IMR-90 (cell line): Measurements from ENCODE around the gene TM9SF4. TPM values are rescaled to one million over a fixed set of nuclear protein-coding genes. Genes with fewer than 3 reads are reported as not detected.

Source experiments
- ATAC-seq: fragments of 200-7000 bp; cut with Tn5 transposase; 2 replicates; pipeline ENCODE4 v1.9.1; 2020; ENCODE audit warnings: low read depth, mild to moderate bottlenecking, moderate library complexity
- BruUV-seq: library from RNA; stranded (reverse); fragments of 400-500 nt; replicated peaks from 2 replicates; lab custom pipeline; 2021; lab: Mats Ljungman, UMichigan
- CTCF ChIA-PET: fragments of 300-600 bp; formaldehyde crosslinking; extraction: SDS; loops from one replicate; lab custom pipeline; 2021; ENCODE audit warnings: antibody characterized with exemption; lab: Yijun Ruan, JAX
- POLR2A ChIA-PET: fragments of 300-600 bp; sonication (Branson Sonifier 250); formaldehyde crosslinking; loops from one replicate; lab custom pipeline; 2022; ENCODE audit warnings: antibody characterized with exemption; ENCODE audit not compliant: unreplicated experiment; lab: Charles Lee
- DNase-seq: peaks from one replicate; pipeline ENCODE4 v3.0.0; 2013
- H2AFZ ChIP-seq: replicated peaks from 2 replicates; pipeline ENCODE3; 2013; ENCODE audit warnings: low read length, mild to moderate bottlenecking; ENCODE audit not compliant: poor library complexity
- H2AK5ac ChIP-seq: 2 replicates; pipeline ENCODE4 v1.6.1; 2013; ENCODE audit warnings: low read depth, low read length, inconsistent platforms
- H2AK9ac ChIP-seq: replicated peaks from 2 replicates; pipeline ENCODE3; 2013; ENCODE audit warnings: mild to moderate bottlenecking, low read depth, low read length, moderate library complexity; ENCODE audit not compliant: poor library complexity
- H2BK120ac ChIP-seq: 2 replicates; pipeline ENCODE4 v1.6.1; 2013; ENCODE audit warnings: low read depth, low read length, inconsistent platforms
- H2BK15ac ChIP-seq: 3 replicates; pipeline ENCODE4 v1.6.1; 2013; ENCODE audit warnings: low read depth, low read length, inconsistent platforms
- H2BK20ac ChIP-seq: 2 replicates; pipeline ENCODE4 v1.6.1; 2013; ENCODE audit warnings: low read depth, mild to moderate bottlenecking, inconsistent platforms, low read length, moderate library complexity
- H2BK5ac ChIP-seq: 2 replicates; pipeline ENCODE4 v1.6.1; 2013; ENCODE audit warnings: mild to moderate bottlenecking, low read depth, low read length, inconsistent platforms; ENCODE audit not compliant: poor library complexity, severe bottlenecking
- H3K14ac ChIP-seq: replicated peaks from 2 replicates; pipeline ENCODE4 v1.6.1; 2013; ENCODE audit warnings: low read depth, low read length, inconsistent platforms
- H3K18ac ChIP-seq: 2 replicates; pipeline ENCODE4 v1.6.1; 2013; ENCODE audit warnings: low read depth, low read length, control low read depth
- H3K23ac ChIP-seq: 2 replicates; pipeline ENCODE4 v1.6.1; 2013; ENCODE audit warnings: low read depth, low read length, inconsistent platforms
- H3K27ac ChIP-seq: 2 replicates; pipeline ENCODE4 v1.5.1; 2013; ENCODE audit warnings: mild to moderate bottlenecking, control low read depth, low read length; ENCODE audit not compliant: insufficient read depth
- H3K27me3 ChIP-seq: 2 replicates; pipeline ENCODE4 v1.6.1; 2013; ENCODE audit warnings: low read length; ENCODE audit not compliant: control insufficient read depth, insufficient read depth
- H3K36me3 ChIP-seq: 2 replicates; pipeline ENCODE4 v1.6.1; 2013; ENCODE audit warnings: low read length, mixed read lengths; ENCODE audit not compliant: control insufficient read depth, insufficient read depth
- H3K4ac ChIP-seq: 2 replicates; pipeline ENCODE4 v1.6.1; 2013; ENCODE audit warnings: low read depth, low read length, inconsistent platforms
- H3K4me1 ChIP-seq: 2 replicates; pipeline ENCODE4 v1.6.1; 2013; ENCODE audit warnings: low read length, mixed read lengths; ENCODE audit not compliant: control insufficient read depth, insufficient read depth
- H3K4me2 ChIP-seq: 2 replicates; pipeline ENCODE4 v1.6.1; 2013; ENCODE audit warnings: low read depth, mild to moderate bottlenecking, control low read depth, low read length, moderate library complexity
- H3K4me3 ChIP-seq: 2 replicates; pipeline ENCODE4 v1.5.1; 2013; ENCODE audit warnings: low read depth, mild to moderate bottlenecking, control low read depth, low read length, moderate library complexity; ENCODE audit not compliant: insufficient read depth
- H3K56ac ChIP-seq: 2 replicates; pipeline ENCODE4 v1.6.1; 2013; ENCODE audit warnings: low read length, inconsistent platforms; ENCODE audit not compliant: insufficient read depth; ENCODE audit errors: extremely low read depth
- H3K79me1 ChIP-seq, 2 experiments: 2 replicates each; pipeline ENCODE4 v1.6.1; 2013; ENCODE audit warnings: low read length in 2 of 2, inconsistent platforms in 1 of 2, low read depth in 1 of 2
- H3K9ac ChIP-seq: 2 replicates; pipeline ENCODE4 v1.6.1; 2013; ENCODE audit warnings: low read depth, low read length, control low read depth
- H3K9me1 ChIP-seq: 2 replicates; pipeline ENCODE4 v1.6.1; 2013; ENCODE audit warnings: low read length, inconsistent platforms; ENCODE audit not compliant: insufficient read depth
- H3K9me3 ChIP-seq: 2 replicates; pipeline ENCODE4 v1.6.1; 2013; ENCODE audit warnings: low read length; ENCODE audit not compliant: control insufficient read depth, insufficient read depth
- H4K20me1 ChIP-seq: 2 replicates; pipeline ENCODE4 v1.6.1; 2013; ENCODE audit warnings: low read length, inconsistent platforms; ENCODE audit not compliant: insufficient read depth
- H4K5ac ChIP-seq: 2 replicates; pipeline ENCODE4 v1.6.1; 2013; ENCODE audit warnings: mild to moderate bottlenecking, low read depth, low read length, control low read depth
- H4K8ac ChIP-seq, 2 experiments: 2 replicates each; pipeline ENCODE4 v1.6.1; 2013; ENCODE audit warnings: low read depth in 2 of 2, low read length in 2 of 2, control low read depth in 1 of 2, inconsistent platforms in 1 of 2
- H4K91ac ChIP-seq: 2 replicates; pipeline ENCODE4 v1.6.1; 2013; ENCODE audit warnings: low read depth, low read length, inconsistent platforms; ENCODE audit not compliant: insufficient read depth
- CEBPB ChIP-seq: IDR thresholded peaks from 2 replicates; pipeline ENCODE4 v1.6.1; 2012; ENCODE audit warnings: low read depth, low read length, improper control_type of control experiment
- CHD1 ChIP-seq: IDR thresholded peaks from 2 replicates; pipeline ENCODE4 v1.6.1; 2012; ENCODE audit warnings: low read depth, low read length, improper control_type of control experiment
- MAFK ChIP-seq: IDR thresholded peaks from 2 replicates; pipeline ENCODE4 v1.6.1; 2012; ENCODE audit warnings: low read depth, low read length, improper control_type of control experiment
- MAZ ChIP-seq: IDR thresholded peaks from 2 replicates; pipeline ENCODE4 v1.6.1; 2012; ENCODE audit warnings: low read depth, mild to moderate bottlenecking, low read length, improper control_type of control experiment, moderate library complexity, borderline replicate concordance
- MXI1 ChIP-seq: IDR thresholded peaks from 2 replicates; pipeline ENCODE4 v1.6.1; 2012; ENCODE audit warnings: low read depth, mild to moderate bottlenecking, low read length, moderate library complexity, borderline replicate concordance
- RAD21 ChIP-seq: IDR thresholded peaks from 2 replicates; pipeline ENCODE4 v1.6.1; 2012; ENCODE audit warnings: low read length, improper control_type of control experiment
- RCOR1 ChIP-seq: IDR thresholded peaks from 2 replicates; pipeline ENCODE4 v1.6.1; 2012; ENCODE audit warnings: mild to moderate bottlenecking, low read length, improper control_type of control experiment; ENCODE audit not compliant: insufficient replicate concordance
- USF2 ChIP-seq: fragments of 150-350 bp; IDR thresholded peaks from 2 replicates; pipeline ENCODE4 v1.6.1; 2017; ENCODE audit warnings: mild to moderate bottlenecking, antibody characterized with exemption, low read length, low read depth
- WGBS, 2 experiments: methylation state at CpG; one replicate each; pipeline versions ENCODE4 v1.1.5 to v1.1.7; 2013; ENCODE audit warnings: missing lambda C conversion rate in 2 of 2; ENCODE audit not compliant: insufficient read length in 1 of 2; ENCODE audit errors: extremely low coverage in 2 of 2; 5-methylcytosine and 5-hydroxymethylcytosine counted together
- dilution Hi-C: fragments of 300-500 bp; cut with HindIII; formaldehyde crosslinking; loops from one replicate; pipeline ENCODE4 v1.14.3; 2018; ENCODE audit warnings: low sequenced_read_pairs; ENCODE audit not compliant: unreplicated experiment
- in situ Hi-C: fragments of 300-500 bp; cut with MboI; formaldehyde crosslinking; loops from 3 replicates; pipeline ENCODE4 v1.14.3; 2019; ENCODE audit warnings: low sequenced_read_pairs, inconsistent platforms, mixed read lengths
- intact Hi-C: fragments of 100-400 bp; cut with micrococcal nuclease; formaldehyde crosslinking; loops from 2 replicates; pipeline ENCODE4 v1.10.0; 2022
- polyA plus RNA-seq, 3 experiments: library from polyadenylated mRNA; depleted of rRNA; stranded (reverse); fragments of >200 nt; gene quantifications; 2 replicates each; pipeline ENCODE4 v1.2.3, GENCODE V29; 2012; ENCODE audit warnings: low replicate concordance in 1 of 3
- total RNA-seq: library from RNA; depleted of rRNA; stranded (reverse); fragments of >200 nt; gene quantifications from 2 replicates; pipeline ENCODE4 v1.2.3, GENCODE V29; 2012

Gene TM9SF4
- total and polyA plus RNA-seq, 2 of the 4 experiments (the other 2 are of a cell fraction) = 35.3 to 59.1 TPM

GRCh38 chr20:32088759-32089158, 20.8 kb upstream of the TM9SF4 start:
- in situ Hi-C loops = no loop called here
- POLR2A ChIA-PET = no interaction called here

More at GRCh38 chr20:32088759-32089158, 20.8 kb upstream of the TM9SF4 start:
- intact Hi-C loops (no loop called here), dilution Hi-C loops (no loop called here)
- Histone ChIP-seq H4K91ac (no peak overlapping the region), H3K4me3 (no peak overlapping the region), H2BK20ac (no peak overlapping the region), H3K56ac (no peak overlapping the region), H2AFZ (no peak overlapping the region), H4K20me1 (no peaks in the 10 kb centered on the region), H3K23ac (no peak overlapping the region), H4K5ac (no peak overlapping the region), H3K9me1 (no peaks in the 10 kb centered on the region), H3K4ac (no peak overlapping the region), H2AK5ac (no peak overlapping the region), H2AK9ac (no peak overlapping the region), H2BK15ac (no peak overlapping the region), H3K36me3 (no peaks in the 10 kb centered on the region), H3K27ac (no peak overlapping the region), H3K9ac (no peak overlapping the region), H3K79me1 (no peaks in the 10 kb centered on the region), H3K4me1 (no peaks in the 10 kb centered on the region; the same call in 1 of the 2 replicates), H3K9me3 (peaks cover 4% of the 10 kb centered on the region; the same call in 1 of the 2 replicates), H2BK120ac (no peak overlapping the region), H3K14ac (no peak overlapping the region), H4K8ac (no peak overlapping the region), H3K27me3 (peaks cover 51% of the 10 kb centered on the region), H3K18ac (no peak overlapping the region), H2BK5ac (no peak overlapping the region), H3K4me2 (no peak overlapping the region)
- DNase-seq = no peak
- ATAC-seq = no peak
- WGBS, 2 experiments = no CpG with 5 or more reads among the region's 3 CpGs
- CTCF ChIA-PET = interaction anchor here (1.0 kb wide), 1 partner anchor 53 kb away, joined by 3 read pairs; no protein-coding TSS in a partner anchor
- BruUV-seq = no TSS peak
- no peak for TF ChIP-seq MAFK
- no peak for TF ChIP-seq CHD1
- TF ChIP-seq RAD21 = no peak
- no peak for TF ChIP-seq MAZ
- TF ChIP-seq MXI1 = no peak
- no peak for TF ChIP-seq RCOR1
- TF ChIP-seq CEBPB = no peak
- no peak for TF ChIP-seq USF2
